ENCODE results near the gene SLC23A2.
"Not testable (repeated sequence)": the region's sequence is repeated elsewhere in the genome, so short reads cannot be mapped to it uniquely, and the experiment has no call there.

Gene SLC23A2

DNA sequence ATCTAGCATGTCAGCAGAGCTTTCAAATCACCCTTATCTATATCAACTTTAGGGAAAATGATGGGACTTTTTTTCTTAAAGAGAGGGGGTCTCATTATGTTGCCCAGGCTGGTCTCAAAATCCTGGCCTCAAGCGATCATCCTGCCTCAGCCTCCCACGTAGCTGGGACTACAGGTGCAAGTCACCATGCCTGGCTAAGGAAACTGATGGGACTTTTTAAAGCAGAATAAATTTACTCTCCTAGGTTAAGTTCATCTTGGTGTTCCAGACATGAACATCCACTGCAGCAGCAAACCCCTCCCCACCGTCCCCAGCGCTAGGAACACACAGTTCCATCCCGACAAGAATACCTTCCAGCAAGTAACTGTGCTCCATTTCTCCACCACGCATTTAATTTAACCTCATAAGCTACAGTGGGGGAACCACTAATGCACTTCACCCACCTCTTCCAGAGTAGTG, 64.9 kb downstream of the SLC23A2 start:
- DNase-seq (ENCODE audit: low read depth in 2 of 2), result no peak

DNA sequence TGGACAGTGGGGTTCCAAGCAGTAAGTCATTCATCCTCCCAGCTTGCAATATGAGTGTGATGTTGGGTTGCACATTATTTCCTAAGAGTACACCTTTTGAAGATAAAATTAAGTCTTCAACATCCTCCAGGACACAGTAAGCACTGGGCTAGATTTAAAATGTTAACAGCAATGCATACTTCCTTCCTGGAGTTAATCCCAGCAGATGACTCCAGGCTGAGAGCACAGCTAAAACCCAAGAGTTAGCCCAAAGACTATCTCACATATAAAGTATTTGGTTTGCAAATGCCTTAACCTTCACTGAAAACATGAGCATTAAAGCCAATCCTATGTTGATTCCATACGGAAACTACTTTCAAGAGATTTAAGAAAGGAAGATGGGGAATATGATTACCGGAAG, 69.2 kb downstream of the SLC23A2 start:
- no peak for DNase-seq (ENCODE audit: low read depth in 2 of 2)

DNA sequence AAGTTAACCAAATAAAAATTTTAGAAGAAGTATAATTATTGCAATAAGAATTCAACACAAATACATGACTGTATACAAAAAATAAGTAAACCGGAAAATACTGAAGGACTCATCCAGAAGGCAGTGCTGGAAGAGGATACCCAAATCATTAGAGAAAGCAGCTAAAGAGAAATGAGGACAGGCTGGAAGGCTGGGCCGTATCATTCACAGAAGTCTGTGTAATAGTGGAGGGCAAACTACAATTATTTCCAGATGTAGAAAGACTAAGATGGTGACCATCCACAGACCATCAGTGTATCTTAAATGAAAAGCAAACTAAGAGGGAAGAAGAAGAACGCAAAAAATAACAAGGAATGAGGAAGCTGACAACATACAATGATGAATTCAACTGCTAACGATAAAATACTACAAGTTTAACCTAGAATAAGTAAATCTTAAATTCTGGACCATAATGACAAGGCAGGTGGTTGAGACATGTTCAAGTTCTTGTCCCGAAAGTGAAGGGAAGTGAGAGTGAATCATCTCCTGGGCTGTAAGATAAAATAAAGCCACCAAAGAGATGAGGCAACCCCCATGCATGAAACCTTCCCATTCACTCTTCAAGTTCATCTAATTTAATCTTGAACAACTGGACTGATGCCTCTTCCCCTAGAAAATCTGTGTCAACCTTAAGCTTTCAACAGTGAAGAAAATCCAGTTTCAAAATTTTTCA, 71.5 kb downstream of the SLC23A2 start:
- DNase-seq (ENCODE audit: low read depth in 2 of 2), result no peak

- DNase-seq (ENCODE audit: low read depth in 2 of 2), result no peak
Observed at GRCh38 chr20:4926531-4927156, 74.7 kb downstream of the SLC23A2 start.

- no peak for DNase-seq (ENCODE audit: low read depth in 2 of 2)
Observed at GRCh38 chr20:4925842-4926530, 75.3 kb downstream of the SLC23A2 start.

GRCh38 chr20:4924446-4924845, 76.9 kb downstream of the SLC23A2 start:
- no peak for DNase-seq (ENCODE audit: low read depth in 2 of 2)

DNA sequence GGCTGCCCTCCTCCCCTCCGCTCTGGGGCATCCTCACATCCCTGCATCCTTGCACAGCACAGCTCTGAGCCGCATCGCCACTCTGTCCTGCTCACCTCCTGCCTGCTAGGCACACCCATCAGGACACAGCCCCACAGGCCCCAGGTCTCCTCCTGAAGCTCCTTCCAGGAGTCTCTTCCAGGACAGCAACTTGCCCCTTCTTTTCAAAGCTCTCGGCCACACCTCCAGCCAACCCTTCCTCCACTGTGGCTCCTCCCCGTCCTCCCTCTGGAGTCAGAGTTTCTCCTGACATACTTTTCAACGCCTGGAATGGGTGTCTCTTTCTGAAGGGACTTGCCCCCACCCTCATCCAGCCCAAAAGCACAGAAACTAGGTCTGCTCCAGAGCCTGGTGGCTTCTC, 77.3 kb downstream of the SLC23A2 start:
- DNase-seq (ENCODE audit: low read depth in 2 of 2), result no peak

DNA sequence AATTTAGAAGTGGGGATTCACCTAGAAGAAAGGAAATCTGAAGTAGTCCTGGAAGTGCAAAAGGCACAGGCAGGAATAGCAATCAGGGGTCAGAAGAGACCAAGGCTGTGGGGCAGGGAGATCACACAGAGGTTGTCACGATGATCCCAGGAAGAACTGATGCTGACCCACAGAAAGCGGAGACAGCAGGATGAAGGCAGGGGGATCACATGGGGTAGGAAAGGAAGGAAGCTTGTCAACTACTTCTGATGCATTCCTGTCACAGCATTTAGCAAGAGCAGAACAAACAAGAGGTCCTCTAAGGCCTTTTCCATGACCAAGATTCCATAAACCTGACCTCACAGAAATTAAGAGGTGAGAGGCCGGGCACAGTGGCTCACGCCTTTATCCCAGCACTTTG, 79.1 kb downstream of the SLC23A2 start:
- no peak for DNase-seq (ENCODE audit: low read depth in 2 of 2)

DNA sequence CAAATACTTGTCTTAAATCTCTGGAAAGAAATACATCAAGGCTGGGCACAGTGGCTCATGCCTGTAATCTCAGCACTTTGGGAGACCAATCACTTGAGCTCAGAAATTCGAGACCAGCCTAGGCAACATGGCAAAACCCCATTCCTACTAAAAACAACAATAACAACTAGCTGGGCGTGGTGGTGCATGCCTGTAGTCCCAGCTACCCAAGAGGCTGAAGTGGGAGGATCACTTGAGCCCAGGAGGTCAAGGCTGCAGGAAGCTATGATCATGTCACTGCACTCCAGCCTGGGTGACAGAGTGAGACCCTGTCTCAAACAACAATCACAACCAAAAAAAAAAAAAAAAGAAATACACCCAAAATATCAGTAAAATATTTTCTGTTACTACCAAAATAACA, 80.0 kb downstream of the SLC23A2 start:
- not testable (repeated sequence) for DNase-seq (ENCODE audit: low read depth in 2 of 2)

- DNase-seq (ENCODE audit: low read depth in 2 of 2), result no peak
Observed at GRCh38 chr20:4920655-4921054, 80.7 kb downstream of the SLC23A2 start.

DNA sequence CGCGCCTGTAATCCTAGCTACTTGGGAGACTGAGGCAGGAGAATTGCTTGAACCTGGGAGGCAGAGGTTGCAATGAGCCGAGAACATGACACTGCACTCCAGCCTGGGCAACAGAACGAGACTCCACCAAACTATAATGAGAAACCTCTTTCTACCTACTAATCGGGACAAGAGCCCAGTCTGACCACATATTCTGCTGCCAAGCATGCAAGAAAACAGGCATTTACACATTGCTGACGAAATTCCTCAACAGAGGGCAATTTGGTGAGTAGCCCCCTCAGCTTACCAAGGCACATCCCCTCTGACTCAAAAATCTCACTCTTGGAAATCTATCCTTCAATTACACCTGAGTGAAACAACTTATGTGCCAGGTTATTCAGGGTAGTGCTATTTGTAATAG, 81.2 kb downstream of the SLC23A2 start:
- no peak for DNase-seq (ENCODE audit: low read depth in 2 of 2)

GRCh38 chr20:4919047-4919704, 82.1 kb downstream of the SLC23A2 start:
- DNase-seq (ENCODE audit: low read depth in 2 of 2), result no peak

- DNase-seq (ENCODE audit: low read depth in 2 of 2), result no peak
Observed at GRCh38 chr20:4918473-4918872, 82.8 kb downstream of the SLC23A2 start.

GRCh38 chr20:4916971-4917881, 84.1 kb downstream of the SLC23A2 start:
- DNase-seq (ENCODE audit: low read depth in 2 of 2), result no peak

DNA sequence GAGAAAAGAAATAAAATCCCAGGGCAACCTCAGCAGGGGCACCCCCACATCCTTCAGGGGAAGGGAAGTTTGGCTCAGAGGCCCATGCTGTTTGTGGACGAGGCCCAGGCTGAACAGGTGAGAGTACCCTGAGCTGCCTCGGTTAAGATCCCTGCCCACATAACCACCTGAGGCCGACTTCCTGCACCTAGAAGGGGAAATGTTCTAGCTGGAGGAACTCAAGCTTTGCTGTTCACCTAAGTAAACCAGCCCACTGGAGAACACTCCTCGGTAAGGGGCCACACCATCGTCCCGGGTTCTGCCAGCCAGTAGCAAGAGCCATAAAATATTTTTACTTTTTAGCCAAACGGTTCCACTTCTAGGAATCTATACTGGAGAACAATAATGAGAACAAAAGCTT, 88.2 kb downstream of the SLC23A2 start:
- DNase-seq (ENCODE audit: low read depth in 2 of 2), result no peak

DNA sequence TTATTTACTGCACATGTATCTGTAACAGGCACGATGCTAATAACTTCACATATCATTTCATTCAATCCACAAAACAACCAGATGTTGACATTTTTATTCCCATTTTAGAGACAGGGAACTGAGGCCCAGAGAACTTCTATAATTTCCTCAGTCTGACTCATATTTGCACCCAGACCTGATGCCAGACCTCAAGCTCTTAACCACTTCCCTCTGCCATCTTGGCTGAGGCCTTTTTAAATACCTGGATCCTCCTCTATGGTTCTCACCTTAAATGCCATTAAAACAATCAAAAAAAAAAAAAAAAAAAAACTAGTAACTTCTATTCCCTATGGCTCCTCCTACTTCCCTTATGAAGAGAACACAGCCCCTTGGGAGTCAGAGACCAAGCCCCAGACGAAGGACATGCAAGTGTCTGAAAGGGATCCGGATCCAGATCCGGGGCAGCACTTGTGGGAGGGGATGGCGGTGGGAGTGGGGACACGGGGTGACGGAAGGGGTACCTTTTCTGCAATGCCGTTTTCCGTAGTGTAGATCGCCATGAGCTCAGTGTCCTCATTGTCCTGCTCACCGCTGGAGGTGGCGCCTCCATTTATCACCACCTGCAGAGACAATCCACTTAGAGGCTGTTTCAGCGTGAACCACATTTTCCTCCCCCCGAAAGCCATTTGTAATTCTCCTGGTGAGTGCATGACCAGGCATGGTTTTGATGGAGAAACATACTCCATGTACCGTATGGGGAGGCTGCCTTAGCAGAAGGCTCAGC, 88.7 kb downstream of the SLC23A2 start:
- DNase-seq (ENCODE audit: low read depth in 2 of 2), result no peak

- DNase-seq (ENCODE audit: low read depth in 2 of 2), result no peak
Observed at GRCh38 chr20:4910951-4911350, 90.4 kb downstream of the SLC23A2 start.

DNA sequence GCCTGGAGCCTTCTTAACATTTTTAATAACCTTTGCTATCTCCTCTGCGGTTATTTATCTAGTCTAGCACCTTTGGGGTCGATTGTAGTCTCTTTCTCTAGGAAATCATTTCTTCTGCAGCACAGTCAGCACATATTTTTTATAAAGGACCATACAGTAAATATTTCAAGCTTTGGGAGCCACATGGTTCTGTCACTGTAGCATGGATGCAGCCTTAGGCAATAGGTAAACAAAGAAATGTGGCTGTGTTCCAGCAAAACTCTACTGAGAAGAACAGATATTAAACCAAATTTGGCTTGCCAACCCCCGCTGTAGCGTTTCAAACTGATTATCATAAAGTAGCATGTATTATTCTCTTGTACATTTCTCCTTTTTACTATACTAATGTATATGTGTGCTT, 95.7 kb downstream of the SLC23A2 start:
- DNase-seq (ENCODE audit: low read depth in 2 of 2), result no peak

- no peak for DNase-seq (ENCODE audit: low read depth in 2 of 2)
Observed at GRCh38 chr20:4905195-4905594, 96.1 kb downstream of the SLC23A2 start.

GRCh38 chr20:4904127-4904860, 97.0 kb downstream of the SLC23A2 start:
- DNase-seq (ENCODE audit: low read depth in 2 of 2), result no peak

Measured in activated CD4-positive, alpha-beta T cell treated with anti-CD3 and anti-CD28 coated beads for 24 hours (primary cell).